Smooth muscle cell (in vitro differentiated cells): ENCODE results near the gene COBLL1. TPM values are rescaled to one million over a fixed set of nuclear protein-coding genes. Genes with fewer than 3 reads are reported as not detected.

Source experiments
- DNase-seq: peaks from one replicate; lab custom pipeline; 2025; ENCODE audit not compliant: unreplicated experiment; lab: John Stamatoyannopoulos, UW
- H2AFZ ChIP-seq: fragments of 200-600 bp; sonication (generic); 2 replicates; pipeline ENCODE4 v1.6.0; 2016; ENCODE audit warnings: antibody characterized with exemption, low read depth, mild to moderate bottlenecking
- H3F3A ChIP-seq: fragments of 200-600 bp; sonication (generic); 2 replicates; pipeline ENCODE4 v1.6.0; 2017; ENCODE audit warnings: antibody characterized with exemption, low read depth
- H3K27ac ChIP-seq: fragments of 200-600 bp; sonication (generic); 2 replicates; pipeline ENCODE4 v1.5.1; 2016; ENCODE audit warnings: low read depth, mild to moderate bottlenecking
- H3K27me3 ChIP-seq: fragments of 200-600 bp; sonication (generic); 2 replicates; pipeline ENCODE4 v1.6.1; 2016; ENCODE audit warnings: low read depth, mild to moderate bottlenecking
- H3K36me3 ChIP-seq: fragments of 200-600 bp; sonication (generic); 2 replicates; pipeline ENCODE4 v1.5.1; 2016; ENCODE audit warnings: low read depth
- H3K4me1 ChIP-seq: fragments of 200-600 bp; sonication (generic); 2 replicates; pipeline ENCODE4 v1.5.1; 2016; ENCODE audit warnings: low read depth
- H3K4me2 ChIP-seq: fragments of 200-600 bp; sonication (generic); 2 replicates; pipeline ENCODE4 v1.6.0; 2016; ENCODE audit warnings: mild to moderate bottlenecking
- H3K4me3 ChIP-seq: fragments of 200-600 bp; sonication (generic); 2 replicates; pipeline ENCODE4 v1.5.1; 2016; ENCODE audit warnings: mild to moderate bottlenecking
- H3K79me2 ChIP-seq: fragments of 200-600 bp; sonication (generic); 2 replicates; pipeline ENCODE4 v1.6.0; 2016; ENCODE audit warnings: low read depth, mild to moderate bottlenecking
- H3K9ac ChIP-seq: fragments of 200-600 bp; sonication (generic); 2 replicates; pipeline ENCODE4 v1.6.0; 2016; ENCODE audit warnings: low read depth
- H3K9me3 ChIP-seq: fragments of 200-600 bp; sonication (generic); replicated peaks from 2 replicates; pipeline ENCODE4 v1.5.1; 2016; ENCODE audit warnings: low read depth
- H4K20me1 ChIP-seq: fragments of 200-600 bp; sonication (generic); 2 replicates; pipeline ENCODE4 v1.6.0; 2016; ENCODE audit warnings: low read depth
- CTCF ChIP-seq: fragments of 200-600 bp; sonication (generic); IDR thresholded peaks from 2 replicates; pipeline ENCODE4 v1.5.1; 2017; ENCODE audit warnings: borderline replicate concordance, mild to moderate bottlenecking, antibody characterized with exemption; ENCODE audit not compliant: insufficient read depth, poor library complexity, severe bottlenecking
- WGBS: methylation state at CpG from one replicate; pipeline ENCODE4 v1.1.7; 2016; ENCODE audit warnings: low lambda C conversion rate; 5-methylcytosine and 5-hydroxymethylcytosine counted together
- polyA plus RNA-seq: library from polyadenylated mRNA; unstranded; fragments of >200 nt; fragmentation: Nextera tagmentation; extraction: Ambion mirVana; gene quantifications from 2 replicates; pipeline ENCODE4 v1.2.1, GENCODE V29; 2016
- total RNA-seq: library from RNA; depleted of rRNA; stranded (reverse); fragments of >200 nt; gene quantifications from 2 replicates; pipeline ENCODE4 v1.2.3, GENCODE V29; 2014

COBLL1 gene
- total and polyA plus RNA-seq, 2 experiments from 2014 or later, result 5.2 to 17.4 TPM

- Histone ChIP-seq H3K27me3 (no peaks in the 10 kb centered on the region), H3K4me3 (no peak overlapping the region), H4K20me1 (no peaks in the 10 kb centered on the region), H2AFZ (no peak overlapping the region), H3F3A (no peaks in the 10 kb centered on the region), H3K36me3 (no peaks in the 10 kb centered on the region), H3K27ac (no peak overlapping the region), H3K9me3 (no peaks in the 10 kb centered on the region), H3K79me2 (no peaks in the 10 kb centered on the region), H3K4me2 (no peak overlapping the region), H3K4me1 (no peaks in the 10 kb centered on the region), H3K9ac (no peak overlapping the region)
- TF ChIP-seq CTCF, result peak; percentile 60
- 76% methylated on average over 3 of the region's 3 CpGs for WGBS
- DNase-seq, result no peak
These were observed 143.7 kb downstream of the COBLL1 start for GRCh38 chr2:164697688-164698461.

- H3K9ac ChIP-seq, result no peak overlapping the region
- H3K27ac ChIP-seq, result no peak overlapping the region
- no peak overlapping the region for H2AFZ ChIP-seq
- H3K9me3 ChIP-seq, result no peaks in the 10 kb centered on the region
- no peak overlapping the region for H3K4me3 ChIP-seq
- no peaks in the 10 kb centered on the region for H3K36me3 ChIP-seq
- no peak for DNase-seq
- no peaks in the 10 kb centered on the region for H3K4me1 ChIP-seq
- H3K4me2 ChIP-seq, result no peak overlapping the region
- no peaks in the 10 kb centered on the region for H3K27me3 ChIP-seq
- H3K79me2 ChIP-seq, result no peaks in the 10 kb centered on the region
- no peaks in the 10 kb centered on the region for H3F3A ChIP-seq
- TF ChIP-seq CTCF, result no peak
- 92% methylated on average over 1 of the region's 1 CpG for WGBS
- H4K20me1 ChIP-seq, result no peaks in the 10 kb centered on the region
These were observed 145.0 kb downstream of the COBLL1 start for GRCh38 chr2:164696634-164697033.

- H3K4me3 ChIP-seq, result no peak overlapping the region
- H3K9ac ChIP-seq, result no peak overlapping the region
- no peaks in the 10 kb centered on the region for H3K36me3 ChIP-seq
- no peak overlapping the region for H2AFZ ChIP-seq
- no peaks in the 10 kb centered on the region for H4K20me1 ChIP-seq
- H3F3A ChIP-seq, result no peaks in the 10 kb centered on the region
- H3K27me3 ChIP-seq, result no peaks in the 10 kb centered on the region
- no peak overlapping the region for H3K4me2 ChIP-seq
- TF ChIP-seq CTCF, result no peak
- H3K27ac ChIP-seq, result no peak overlapping the region
- H3K79me2 ChIP-seq, result no peaks in the 10 kb centered on the region
- DNase-seq, result no peak
- 80% methylated on average over 6 of the region's 6 CpGs for WGBS
- no peaks in the 10 kb centered on the region for H3K4me1 ChIP-seq
- H3K9me3 ChIP-seq, result no peaks in the 10 kb centered on the region
These were observed 147.3 kb downstream of the COBLL1 start for GRCh38 chr2:164694275-164694695.

- Histone ChIP-seq H3K9ac (no peak overlapping the region), H3K4me1 (no peaks in the 10 kb centered on the region), H3K27me3 (no peaks in the 10 kb centered on the region), H4K20me1 (no peaks in the 10 kb centered on the region), H3K79me2 (no peaks in the 10 kb centered on the region), H2AFZ (no peak overlapping the region), H3K9me3 (no peaks in the 10 kb centered on the region), H3F3A (no peaks in the 10 kb centered on the region), H3K27ac (no peak overlapping the region), H3K36me3 (no peaks in the 10 kb centered on the region), H3K4me3 (no peak overlapping the region), H3K4me2 (no peak overlapping the region)
- TF ChIP-seq CTCF, result no peak
- DNase-seq, result no peak
These were observed 147.8 kb downstream of the COBLL1 start for GRCh38 chr2:164693834-164694233.
